GM18907 (cell line): ENCODE results near the gene DNAH8.
"Not testable (repeated sequence)": the region's sequence is repeated elsewhere in the genome, so short reads cannot be mapped to it uniquely, and the experiment has no call there.

Source experiments
- ATAC-seq: cut with Tn5 transposase; IDR thresholded peaks from one replicate; pipeline ENCODE4 v1.9.1; 2021; ENCODE audit warnings: mild to moderate bottlenecking, moderate library complexity; ENCODE audit not compliant: unreplicated experiment

The DNAH8 gene

GRCh38 chr6:38792356-38792755 lies 77.2 kb downstream of the DNAH8 start:
- no peak for ATAC-seq

- ATAC-seq = no peak
Observed at GRCh38 chr6:38794682-38795081, 79.6 kb downstream of the DNAH8 start.

GRCh38 chr6:38796006-38796405 lies 80.9 kb downstream of the DNAH8 start:
- no peak for ATAC-seq

- ATAC-seq = not testable (repeated sequence)
Observed at GRCh38 chr6:38796437-38796836, 81.3 kb downstream of the DNAH8 start.

- no peak for ATAC-seq
Observed at GRCh38 chr6:38796850-38797249, 81.7 kb downstream of the DNAH8 start.

GRCh38 chr6:38797391-38797790 lies 82.3 kb downstream of the DNAH8 start:
- no peak for ATAC-seq

- ATAC-seq = no peak
Observed at GRCh38 chr6:38799529-38800184, 84.5 kb downstream of the DNAH8 start.

GRCh38 chr6:38801305-38801704 lies 86.2 kb downstream of the DNAH8 start:
- ATAC-seq = no peak

- ATAC-seq = no peak
Observed at GRCh38 chr6:38802497-38802896, 87.4 kb downstream of the DNAH8 start.

GRCh38 chr6:38803129-38803528 lies 88.0 kb downstream of the DNAH8 start:
- ATAC-seq = no peak

- no peak for ATAC-seq
Observed at GRCh38 chr6:38804358-38804757, 89.2 kb downstream of the DNAH8 start.

GRCh38 chr6:38805127-38805655 lies 90.1 kb downstream of the DNAH8 start:
- no peak for ATAC-seq

- ATAC-seq = no peak
Observed at GRCh38 chr6:38805692-38806091, 90.6 kb downstream of the DNAH8 start.

- no peak for ATAC-seq
Observed at GRCh38 chr6:38806271-38806670, 91.2 kb downstream of the DNAH8 start.

GRCh38 chr6:38806833-38807232 lies 91.7 kb downstream of the DNAH8 start:
- no peak for ATAC-seq

GRCh38 chr6:38808039-38808438 lies 92.9 kb downstream of the DNAH8 start:
- ATAC-seq = no peak

- no peak for ATAC-seq
Observed at GRCh38 chr6:38813041-38813823, 98.1 kb downstream of the DNAH8 start.

GRCh38 chr6:38814761-38815160 lies 99.7 kb downstream of the DNAH8 start:
- ATAC-seq = no peak

- no peak for ATAC-seq
Observed at GRCh38 chr6:38815250-38815649, 100.1 kb downstream of the DNAH8 start.

GRCh38 chr6:38818691-38819090 lies 103.6 kb downstream of the DNAH8 start:
- no peak for ATAC-seq

- ATAC-seq = no peak
Observed at GRCh38 chr6:38822963-38823362, 107.9 kb downstream of the DNAH8 start.

GRCh38 chr6:38824243-38824894 lies 109.3 kb downstream of the DNAH8 start:
- ATAC-seq = no peak
